Lower leg skin (tissue), 4 donors: ENCODE results near the gene SLC8A2. TPM values are rescaled to one million over a fixed set of nuclear protein-coding genes. Genes with fewer than 3 reads are reported as not detected.

ENCODE experiments used
- DNase-seq, 2 donors: peaks; one replicate each; pipeline ENCODE4 v3.0.0-alpha.2; 2019; ENCODE audit warnings: low spot score in 2 of 2
- H3K4me3 ChIP-seq: fragments of 200-600 bp; sonication (generic); 2 replicates; pipeline ENCODE4 v1.5.1; 2017; ENCODE audit warnings: mild to moderate bottlenecking, low read depth; ENCODE audit not compliant: poor library complexity, severe bottlenecking
- CTCF ChIP-seq, 3 donors: fragments of 450-650 bp; IDR thresholded peaks; one replicate each; pipeline ENCODE4 v1.5.1; 2016; ENCODE audit warnings: antibody characterized with exemption in 3 of 3, mild to moderate bottlenecking in 3 of 3, moderate library complexity in 2 of 3
- POLR2A ChIP-seq, 2 donors: fragments of 450-650 bp; IDR thresholded peaks; one replicate each; pipeline ENCODE4 v1.6.1; 2016 to 2017; ENCODE audit warnings: antibody characterized with exemption in 2 of 2, mild to moderate bottlenecking in 1 of 2, moderate library complexity in 1 of 2
- WGBS, 2 donors: methylation state at CpG; one replicate each; pipeline ENCODE4 v1.1.5; 2018; 5-methylcytosine and 5-hydroxymethylcytosine counted together
- intact Hi-C: fragments of 100-400 bp; cut with DNase I; formaldehyde crosslinking; loops from one replicate; pipeline ENCODE4 v1.15.0; 2023; ENCODE audit warnings: low total_unique reads
- total RNA-seq, 4 donors: library from RNA; depleted of rRNA; stranded (reverse); fragments of >200 nt; gene quantifications; one replicate each; pipeline ENCODE4 v1.1.0, GENCODE V29; 2016

SLC8A2 gene
- total RNA-seq, 4 donors from 2014 or later: 0.38 to 2.3 (median 1.6) TPM; not detected in 1

- intact Hi-C loops: no loop called here
- WGBS, 2 donors: 8 to 10% methylated on average over 17 of the region's 17 CpGs
- TF ChIP-seq POLR2A (IDR thresholded peaks at IDR 0.05) (no peak), CTCF (IDR thresholded peaks at IDR 0.05) (peak in 1 of 3 donors; percentile 79)
- DNase-seq: peak in 1 of 2 donors; percentile 91
- H3K4me3 ChIP-seq: no peak overlapping the region
Observed at GRCh38 chr19:47427241-47428176, 44.2 kb downstream of the SLC8A2 start.

DNA sequence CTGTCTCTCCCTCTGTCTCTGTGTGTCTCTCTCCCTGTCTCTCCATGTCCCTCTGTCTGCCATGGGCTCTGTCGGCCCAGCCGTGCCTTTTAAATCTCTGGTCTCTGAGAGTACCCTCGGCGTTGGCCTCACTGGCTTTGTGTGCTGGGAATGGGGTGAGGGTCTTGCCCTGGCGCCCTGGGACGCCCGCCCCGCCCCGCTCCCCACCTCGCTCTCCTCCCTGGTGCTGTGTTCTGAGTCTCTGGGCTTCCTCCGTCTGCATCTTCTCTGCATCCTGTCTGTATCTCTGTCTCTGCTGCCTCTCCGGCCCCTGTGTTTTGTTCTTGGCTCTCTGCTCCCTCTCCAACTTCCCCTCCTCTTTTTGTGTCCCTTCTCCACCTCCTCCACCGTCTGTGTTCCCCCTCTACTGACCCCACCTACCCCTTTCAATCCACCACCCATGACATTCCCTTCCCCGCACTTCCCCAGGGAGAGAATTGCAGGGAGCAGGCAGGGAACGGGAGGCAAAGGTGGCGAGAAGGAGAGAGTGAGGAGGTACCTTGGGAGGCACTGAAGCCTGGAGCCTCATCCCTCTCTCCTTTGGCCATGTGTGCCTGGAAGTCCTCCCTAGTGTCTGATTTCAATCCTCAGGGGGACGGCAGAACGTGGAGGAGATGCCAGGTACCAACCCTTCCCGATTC, 48.4 kb downstream of the SLC8A2 start:
- TF ChIP-seq POLR2A (IDR thresholded peaks at IDR 0.05) (no peak), CTCF (IDR thresholded peaks at IDR 0.05) (no peak)
- no peak overlapping the region for H3K4me3 ChIP-seq
- 10 to 13% methylated on average over 19 of the region's 19 CpGs for WGBS, 2 donors
- intact Hi-C loops: no loop called here
- DNase-seq: no peak

GRCh38 chr19:47422417-47423163, 49.1 kb downstream of the SLC8A2 start:
- intact Hi-C loops: no loop called here
- no peak for TF ChIP-seq POLR2A (IDR thresholded peaks at IDR 0.05)
- TF ChIP-seq CTCF (IDR thresholded peaks at IDR 0.05): no peak
- DNase-seq: no peak
- H3K4me3 ChIP-seq: no peak overlapping the region
- WGBS, 2 donors: 5% methylated on average over 1 of the region's 1 CpG

- no peak for TF ChIP-seq POLR2A (IDR thresholded peaks at IDR 0.05)
- TF ChIP-seq CTCF (IDR thresholded peaks at IDR 0.05): no peak
- intact Hi-C loops: no loop called here
- WGBS, 2 donors: 3% methylated on average over 24 to 30 of the region's 31 CpGs
- DNase-seq: no peak
- H3K4me3 ChIP-seq: no peak overlapping the region
Observed at GRCh38 chr19:47421844-47422395, 49.8 kb downstream of the SLC8A2 start.

DNA sequence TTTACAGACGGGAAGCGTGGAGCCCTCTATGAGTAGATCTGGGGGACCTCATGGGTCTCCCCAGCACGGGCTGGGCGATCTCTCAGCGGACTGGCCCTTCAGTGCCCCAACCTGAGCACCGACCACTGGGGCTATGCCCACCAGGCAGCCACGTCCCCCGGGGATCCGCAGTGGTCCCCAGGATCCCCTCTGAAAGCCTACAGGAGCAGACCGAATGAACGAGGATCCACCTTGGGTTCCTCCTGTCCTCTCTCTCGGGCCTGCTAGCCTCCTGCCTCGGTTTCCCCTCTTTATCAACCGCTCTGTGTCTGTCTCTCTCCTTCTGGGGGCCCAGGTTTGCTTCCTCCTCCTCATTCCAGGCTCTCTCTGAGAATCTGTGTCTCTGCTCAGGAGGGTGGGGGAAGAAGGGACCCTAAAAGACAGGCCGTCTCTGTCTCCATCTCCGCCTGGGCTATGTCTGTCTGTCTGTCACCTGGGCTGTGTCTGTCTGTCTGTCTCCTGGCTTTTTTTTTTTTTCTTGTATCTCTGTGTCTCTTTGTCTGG, 50.4 kb downstream of the SLC8A2 start:
- no peak overlapping the region for H3K4me3 ChIP-seq
- intact Hi-C loops: no loop called here
- 10 to 15% methylated on average over 16 of the region's 16 CpGs for WGBS, 2 donors
- DNase-seq: no peak
- no peak for TF ChIP-seq CTCF (IDR thresholded peaks at IDR 0.05)
- no peak for TF ChIP-seq POLR2A (IDR thresholded peaks at IDR 0.05)
